H9 (cell line): ENCODE measurements around the gene FDX1. TPM values are rescaled to one million over a fixed set of nuclear protein-coding genes. Genes with fewer than 3 reads are reported as not detected.

Source experiments
- DNase-seq: peaks from one replicate; pipeline ENCODE4 v3.0.0-alpha.2; 2017
- H2AFZ ChIP-seq: one replicate; pipeline ENCODE4 v1.6.1; 2013; ENCODE audit warnings: mild to moderate bottlenecking, low read length, control low read depth, moderate library complexity
- H2AK5ac ChIP-seq: 2 replicates; pipeline ENCODE4 v1.6.1; 2013; ENCODE audit warnings: low read length, control low read depth, mixed read lengths; ENCODE audit not compliant: insufficient read length
- H2BK120ac ChIP-seq: one replicate; pipeline ENCODE4 v1.6.1; 2013; ENCODE audit warnings: low read depth, mild to moderate bottlenecking, low read length, control low read depth, inconsistent platforms; ENCODE audit not compliant: poor library complexity, severe bottlenecking
- H2BK12ac ChIP-seq: 2 replicates; pipeline ENCODE4 v1.6.1; 2013; ENCODE audit warnings: low read length, control low read depth, mixed read lengths, low read depth; ENCODE audit not compliant: insufficient read length
- H2BK15ac ChIP-seq: 2 replicates; pipeline ENCODE4 v1.6.1; 2013; ENCODE audit warnings: low read depth, low read length, control low read depth
- H2BK20ac ChIP-seq: one replicate; pipeline ENCODE4 v1.6.1; 2013; ENCODE audit warnings: low read depth, mild to moderate bottlenecking, low read length, control low read depth, inconsistent platforms; ENCODE audit not compliant: poor library complexity, severe bottlenecking
- H2BK5ac ChIP-seq: 2 replicates; pipeline ENCODE4 v1.6.1; 2013; ENCODE audit warnings: low read length, control low read depth, mixed read lengths; ENCODE audit not compliant: insufficient read length
- H3K14ac ChIP-seq: 2 replicates; pipeline ENCODE4 v1.6.1; 2013; ENCODE audit warnings: low read length, control low read depth; ENCODE audit not compliant: insufficient read depth
- H3K18ac ChIP-seq: 2 replicates; pipeline ENCODE4 v1.6.1; 2013; ENCODE audit warnings: low read depth, mild to moderate bottlenecking, mixed read lengths, low read length, control low read depth; ENCODE audit not compliant: insufficient read length
- H3K23ac ChIP-seq: 2 replicates; pipeline ENCODE4 v1.6.1; 2013; ENCODE audit warnings: low read length, control low read depth, mixed read lengths, low read depth; ENCODE audit not compliant: insufficient read length
- H3K23me2 ChIP-seq: 2 replicates; pipeline ENCODE4 v1.6.1; 2013; ENCODE audit warnings: low read depth, mild to moderate bottlenecking, mixed read lengths, low read length, control low read depth; ENCODE audit not compliant: insufficient read length, poor library complexity, severe bottlenecking
- H3K27ac ChIP-seq: 2 replicates; pipeline ENCODE4 v1.5.1; 2013; ENCODE audit warnings: low read length, control low read depth, mixed read lengths, low read depth; ENCODE audit not compliant: insufficient read length
- H3K27me3 ChIP-seq: 2 replicates; pipeline ENCODE4 v1.6.1; 2013; ENCODE audit warnings: low read length, control low read depth, inconsistent platforms; ENCODE audit not compliant: insufficient read depth
- H3K4ac ChIP-seq: 2 replicates; pipeline ENCODE4 v1.6.1; 2013; ENCODE audit warnings: low read depth, mild to moderate bottlenecking, control low read depth, inconsistent platforms, low read length, moderate library complexity
- H3K4me1 ChIP-seq: 2 replicates; pipeline ENCODE4 v1.6.1; 2013; ENCODE audit warnings: low read length, control low read depth, inconsistent platforms; ENCODE audit not compliant: insufficient read depth
- H3K4me2 ChIP-seq: 2 replicates; pipeline ENCODE4 v1.6.1; 2013; ENCODE audit warnings: low read length, control low read depth, mixed read lengths; ENCODE audit not compliant: insufficient read length, insufficient read depth
- H3K56ac ChIP-seq: 2 replicates; pipeline ENCODE4 v1.6.1; 2013; ENCODE audit warnings: low read depth, mild to moderate bottlenecking, mixed read lengths, low read length, control low read depth; ENCODE audit not compliant: insufficient read length
- H3K79me1 ChIP-seq: 2 replicates; pipeline ENCODE4 v1.6.1; 2013; ENCODE audit warnings: low read depth, mild to moderate bottlenecking, moderate library complexity, low read length, control low read depth, inconsistent platforms; ENCODE audit not compliant: insufficient read depth, poor library complexity, severe bottlenecking
- H3K79me2 ChIP-seq: 2 replicates; pipeline ENCODE4 v1.6.1; 2013; ENCODE audit warnings: low read length, control low read depth, inconsistent platforms; ENCODE audit not compliant: insufficient read depth
- H3K9ac ChIP-seq: 2 replicates; pipeline ENCODE4 v1.6.1; 2013; ENCODE audit warnings: low read length, control low read depth, mixed read lengths; ENCODE audit not compliant: insufficient read length; ENCODE audit errors: extremely low read depth
- H3K9me3 ChIP-seq: one replicate; pipeline ENCODE4 v1.6.1; 2013; ENCODE audit warnings: low read depth, low read length, inconsistent platforms; ENCODE audit not compliant: control insufficient read depth
- H3T11ph ChIP-seq: one replicate; pipeline ENCODE4 v1.6.1; 2013; ENCODE audit warnings: mild to moderate bottlenecking, low read length, control low read depth, inconsistent platforms
- H4K20me1 ChIP-seq: one replicate; pipeline ENCODE4 v1.6.1; 2013; ENCODE audit not compliant: control insufficient read depth, insufficient read length, insufficient read depth
- H4K5ac ChIP-seq: 2 replicates; pipeline ENCODE4 v1.6.1; 2013; ENCODE audit warnings: low read depth, mild to moderate bottlenecking, mixed read lengths, low read length, control low read depth; ENCODE audit not compliant: insufficient read length
- H4K8ac ChIP-seq: replicated peaks from 2 replicates; pipeline ENCODE4 v1.6.1; 2013; ENCODE audit warnings: low read length, control low read depth, mixed read lengths, low read depth; ENCODE audit not compliant: insufficient read length
- H4K91ac ChIP-seq: 2 replicates; pipeline ENCODE4 v1.6.1; 2013; ENCODE audit warnings: low read depth, mild to moderate bottlenecking, moderate library complexity, mixed read lengths, low read length, control low read depth; ENCODE audit not compliant: insufficient read length
- H3K27ac Mint-ChIP-seq, 3 experiments: 2 replicates in 2 of 3; 3 replicates in 1 of 3; pipeline ENCODE4 v1.8.0; 2020 to 2021; ENCODE audit warnings: mixed read lengths in 3 of 3, mild to moderate bottlenecking in 1 of 3, moderate library complexity in 1 of 3
- H3K27me3 Mint-ChIP-seq: 2 replicates; pipeline ENCODE4 v1.8.0; 2021; ENCODE audit warnings: low read depth, mild to moderate bottlenecking, moderate library complexity, mixed read lengths
- H3K36me3 Mint-ChIP-seq, 3 experiments: 2 replicates in 2 of 3; 3 replicates in 1 of 3; pipeline ENCODE4 v1.8.0; 2020 to 2021; ENCODE audit warnings: low read depth in 3 of 3, mixed read lengths in 3 of 3; ENCODE audit not compliant: insufficient read depth in 1 of 3
- H3K4me1 Mint-ChIP-seq, 2 experiments: 2 replicates each; pipeline ENCODE4 v1.8.0; 2020; ENCODE audit warnings: mixed read lengths in 2 of 2
- H3K4me3 Mint-ChIP-seq, 2 experiments: 2 replicates in 1 of 2; 3 replicates in 1 of 2; pipeline ENCODE4 v1.8.0; 2020 to 2021; ENCODE audit warnings: mild to moderate bottlenecking in 2 of 2, mixed read lengths in 2 of 2, moderate library complexity in 1 of 2
- H3K9me3 Mint-ChIP-seq, 2 experiments: 2 replicates in 1 of 2; 3 replicates in 1 of 2; pipeline ENCODE4 v1.8.0; 2020; ENCODE audit warnings: mild to moderate bottlenecking in 2 of 2, mixed read lengths in 2 of 2, moderate library complexity in 1 of 2
- CTCF ChIP-seq: fragments of 200-600 bp; sonication (generic); conservative IDR thresholded peaks from 3 replicates; pipeline ENCODE4 v1.8.0; 2021; ENCODE audit warnings: antibody characterized with exemption, mild to moderate bottlenecking
- WGBS: extraction: QIAGEN DNeasy Blood & Tissue Kit; methylation state at CpG from one replicate; pipeline ENCODE4 v1.1.7; 2013; ENCODE audit warnings: missing lambda C conversion rate, low lambda C conversion rate, mixed read lengths; ENCODE audit not compliant: insufficient read length; ENCODE audit errors: extremely low coverage; 5-methylcytosine and 5-hydroxymethylcytosine counted together
- total RNA-seq: library from RNA; stranded (reverse); gene quantifications from 2 replicates; pipeline ENCODE4 v1.2.1, GENCODE V29; 2021

FDX1 gene
- total RNA-seq, 1 experiment from 2014 or later, result 10.1 TPM

DNA sequence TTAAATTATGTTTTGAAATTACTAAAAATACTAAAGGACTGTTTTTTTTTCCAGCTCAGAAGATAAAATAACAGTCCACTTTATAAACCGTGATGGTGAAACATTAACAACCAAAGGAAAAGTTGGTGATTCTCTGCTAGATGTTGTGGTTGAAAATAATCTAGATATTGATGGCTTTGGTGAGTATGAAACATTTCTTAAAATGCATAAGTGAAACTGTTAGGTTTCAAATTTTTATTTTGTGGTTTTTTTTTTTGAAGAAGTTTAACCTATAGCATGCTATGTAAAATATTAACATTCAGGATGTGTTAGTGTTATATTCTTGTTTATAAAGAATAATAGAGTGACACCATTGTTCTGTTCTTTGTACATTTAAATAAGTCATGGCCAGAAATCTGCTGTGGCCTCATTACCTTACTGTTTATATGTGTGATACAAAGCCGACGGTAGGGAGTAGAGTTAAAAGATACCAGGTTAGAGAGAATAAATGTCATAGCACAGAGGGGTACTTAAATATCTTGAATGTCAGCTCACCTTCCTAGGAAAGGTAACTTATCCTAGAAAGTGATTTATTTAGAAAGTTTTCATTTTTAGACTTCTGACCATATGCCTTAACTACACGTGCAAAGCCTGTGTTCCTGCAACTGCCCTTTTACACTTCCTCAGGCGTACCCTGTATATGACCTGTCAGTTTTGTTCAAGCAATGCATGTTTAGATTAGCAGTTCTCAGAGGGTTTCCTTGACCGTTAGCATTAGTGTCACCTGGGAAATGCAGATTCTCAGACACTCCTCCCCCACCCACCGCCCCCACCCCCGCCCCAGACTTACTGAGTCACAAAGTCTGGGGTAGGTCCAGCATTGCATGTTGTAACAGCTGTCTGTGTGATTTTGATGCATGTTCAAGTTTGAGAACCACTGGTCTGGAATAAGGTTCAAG, 6.3 kb downstream of the FDX1 start:
- Histone ChIP-seq H3K23ac (no peak overlapping the region), H3K9ac (no peak overlapping the region), H4K91ac (no peak overlapping the region), H3K27me3 (no peaks in the 10 kb centered on the region), H3K27ac (no peak overlapping the region), H2BK120ac (no peak overlapping the region), H3K4ac (no peak overlapping the region), H2BK5ac (no peak overlapping the region), H3K23me2 (no peaks in the 10 kb centered on the region), H3K79me1 (peaks cover 5% of the 10 kb centered on the region), H3T11ph (no peak overlapping the region), H4K8ac (no peak overlapping the region), H2AK5ac (no peak overlapping the region), H3K79me2 (no peaks in the 10 kb centered on the region; the same call in 1 of the 2 replicates), H4K5ac (no peak overlapping the region), H3K9me3 (no peaks in the 10 kb centered on the region), H3K18ac (no peak overlapping the region), H3K56ac (no peak overlapping the region), H4K20me1 (no peaks in the 10 kb centered on the region), H2BK12ac (no peak overlapping the region), H3K14ac (no peak overlapping the region), H2BK15ac (no peak overlapping the region), H2BK20ac (no peak overlapping the region), H3K4me2 (no peak overlapping the region), H2AFZ (no peak overlapping the region), H3K4me1 (peaks cover 2% of the 10 kb centered on the region; the same call in 1 of the 2 replicates)
- peaks cover 31 to 43% (median 37%) of the 10 kb centered on the region in 3 experiments for H3K36me3 Mint-ChIP-seq
- H3K9me3 Mint-ChIP-seq, result peaks cover 12 to 15% of the 10 kb centered on the region in 2 experiments
- no peak for DNase-seq
- peaks cover 26 to 29% of the 10 kb centered on the region in 2 experiments for H3K4me1 Mint-ChIP-seq
- no CpG with 5 or more reads among the region's 8 CpGs for WGBS
- H3K27ac Mint-ChIP-seq, result no peak overlapping the region
- TF ChIP-seq CTCF, result no peak
- no peak overlapping the region for H3K4me3 Mint-ChIP-seq
- peaks cover 2% of the 10 kb centered on the region; the same call in 1 of the 2 replicates for H3K27me3 Mint-ChIP-seq
